Measurements from ENCODE around the gene DOCK4. TPM values are rescaled to one million over a fixed set of nuclear protein-coding genes. Genes with fewer than 3 reads are reported as not detected.

Gene DOCK4
- total and polyA plus RNA-seq, 2 of the 8 experiments (the other 6 are each of a cell fraction or from before 2014, with no cell fraction given) = 5.1 to 23.6 TPM

- 94% methylated on average over 1 of the region's 1 CpG; no CpG with 5 or more reads in 1 of the 2 experiments for WGBS, 2 experiments (ENCODE audit: extremely low coverage in 1 of 2, insufficient coverage in 1 of 2, insufficient read length in 1 of 2, insufficient replicate concordance in 2 of 2, low coverage in 1 of 2, low lambda C conversion rate in 2 of 2, missing lambda C conversion rate in 1 of 2)
- no peak overlapping the region for H2AFZ ChIP-seq (ENCODE audit: low read length)
- TF ChIP-seq E2F6 (IDR thresholded peaks at IDR 0.05) (no peak), GTF2F1 (IDR thresholded peaks at IDR 0.05; ENCODE audit: borderline replicate concordance, low read depth, low read length) (no peak), TBP (IDR thresholded peaks at IDR 0.05; ENCODE audit: low read depth, low read length) (no peak), ATF2 (IDR thresholded peaks at IDR 0.05; ENCODE audit: low read length) (no peak), SP4 (IDR thresholded peaks at IDR 0.05; ENCODE audit: low read length) (no peak), SP1 (IDR thresholded peaks at IDR 0.05; ENCODE audit: low read depth, low read length) (no peak), SAP30 (IDR thresholded peaks at IDR 0.05; ENCODE audit: insufficient read depth, insufficient replicate concordance, low read length) (no peak), GABPA (IDR thresholded peaks at IDR 0.05; ENCODE audit: borderline replicate concordance, insufficient read depth, low read length) (no peak), TAF7 (optimal IDR thresholded peaks at IDR 0.05; ENCODE audit: borderline replicate concordance, low read depth, low read length) (no peak), RFX5 (IDR thresholded peaks at IDR 0.05; ENCODE audit: borderline replicate concordance, low read depth, low read length) (no peak)
- TF ChIP-seq, protein P1, sequence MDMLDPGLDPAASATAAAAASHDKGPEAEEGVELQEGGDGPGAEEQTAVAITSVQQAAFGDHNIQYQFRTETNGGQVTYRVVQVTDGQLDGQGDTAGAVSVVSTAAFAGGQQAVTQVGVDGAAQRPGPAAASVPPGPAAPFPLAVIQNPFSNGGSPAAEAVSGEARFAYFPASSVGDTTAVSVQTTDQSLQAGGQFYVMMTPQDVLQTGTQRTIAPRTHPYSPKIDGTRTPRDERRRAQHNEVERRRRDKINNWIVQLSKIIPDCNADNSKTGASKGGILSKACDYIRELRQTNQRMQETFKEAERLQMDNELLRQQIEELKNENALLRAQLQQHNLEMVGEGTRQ (IDR thresholded peaks at IDR 0.05; ENCODE audit: low read length) = no peak
Measured at GRCh38 chr7:111887734-111888133, 318.5 kb downstream of the DOCK4 start.

More at GRCh38 chr7:111887734-111888133, 318.5 kb downstream of the DOCK4 start:
- no peak for DNase-seq (ENCODE audit: low read depth in 1 of 2, low spot score in 2 of 2)
- Histone ChIP-seq H3K9ac (replicated peaks in 1 of 4; ENCODE audit: extremely low read depth in 1 of 4, low read depth in 3 of 4, low read length in 3 of 4) (no peak overlapping the region), H3K23ac (ENCODE audit: insufficient read length) (no peak overlapping the region), H4K20me1 (replicated peaks in 1 of 2; ENCODE audit: control insufficient read depth in 1 of 2, insufficient read depth in 2 of 2, low read length in 2 of 2) (no peaks in the 10 kb centered on the region), H3K9me3 (ENCODE audit: insufficient read depth in 2 of 2, low read depth in 1 of 2, low read length in 1 of 2) (no peaks in the 10 kb centered on the region), H2BK12ac (ENCODE audit: low read depth, low read length) (no peak overlapping the region), H3K56ac (replicated peaks; ENCODE audit: insufficient read length, low read depth, low read length) (no peak overlapping the region), H4K8ac (ENCODE audit: extremely low read depth, insufficient read depth, low read length) (no peak overlapping the region), H3K4me1 (replicated peaks in 1 of 4; ENCODE audit: control insufficient read depth in 3 of 4, insufficient read depth in 4 of 4, low read length in 3 of 4) (no peaks in the 10 kb centered on the region), H3K27me3 (replicated peaks in 1 of 4; ENCODE audit: control insufficient read depth in 3 of 4, extremely low read depth in 1 of 4, insufficient read depth in 3 of 4, low read length in 3 of 4) (peaks cover 0 to 1% (median 0%) of the 10 kb centered on the region in 4 experiments; a peak in 1 of 7 replicates), H2BK120ac (replicated peaks; ENCODE audit: low read depth, low read length) (no peak overlapping the region), H4K5ac (ENCODE audit: insufficient read length, low read depth, low read length) (no peak overlapping the region), H3K23me2 (ENCODE audit: low read depth, low read length) (no peaks in the 10 kb centered on the region), H2BK20ac (ENCODE audit: low read length) (no peak overlapping the region), H3K4ac (replicated peaks; ENCODE audit: insufficient read length, low read depth, low read length) (no peak overlapping the region), H3K18ac (ENCODE audit: extremely low read depth, low read length) (no peak overlapping the region), H3K14ac (ENCODE audit: insufficient read length) (no peak overlapping the region), H3K4me3 (ENCODE audit: extremely low read depth in 1 of 4, insufficient read depth in 2 of 4, low read depth in 3 of 4, low read length in 4 of 4) (no peak overlapping the region), H3K4me2 (ENCODE audit: insufficient read depth in 1 of 2, low read depth in 2 of 2, low read length in 2 of 2) (no peak overlapping the region), H3K36me3 (ENCODE audit: control insufficient read depth in 2 of 4, insufficient read depth in 4 of 4, low read length in 3 of 4) (no peaks in the 10 kb centered on the region), H2AK5ac (ENCODE audit: low read depth, low read length) (no peak overlapping the region), H2BK5ac (ENCODE audit: low read depth, low read length) (no peak overlapping the region), H3K79me1 (ENCODE audit: low read depth, low read length) (no peaks in the 10 kb centered on the region), H3K27ac (ENCODE audit: low read depth, low read length) (no peak overlapping the region), H4K91ac (replicated peaks; ENCODE audit: insufficient read length, low read length) (no peak overlapping the region), H3K79me2 (ENCODE audit: control insufficient read depth in 1 of 2, insufficient read depth in 2 of 2, low read length in 2 of 2) (no peaks in the 10 kb centered on the region), H2BK15ac (ENCODE audit: low read length) (no peak overlapping the region)
- ChIA-PET POLR2A (ENCODE audit: partially characterized antibody) (no interaction called here), CTCF (ENCODE audit: partially characterized antibody) (no interaction called here)
- no peak for FAIRE-seq

Data from H1 (cell line).